Measurements from ENCODE around the gene TRABD. TPM values are rescaled to one million over a fixed set of nuclear protein-coding genes. Genes with fewer than 3 reads are reported as not detected.
A peak's percentile ranks its signal among the peaks of the same experiment; 100 is the strongest.
"Not testable (repeated sequence)": the region's sequence is repeated elsewhere in the genome, so short reads cannot be mapped to it uniquely, and the experiment has no call there.

Gene TRABD
- total RNA-seq, 1 donor from 2014 or later = 64.5 TPM

GRCh38 chr22:50151571-50152537, 33.9 kb upstream of the TRABD start:
- no peak for DNase-seq (ENCODE audit: low spot score)

- no peak for DNase-seq (ENCODE audit: low spot score)
These were observed 32.5 kb upstream of the TRABD start for GRCh38 chr22:50153056-50153755.

DNA sequence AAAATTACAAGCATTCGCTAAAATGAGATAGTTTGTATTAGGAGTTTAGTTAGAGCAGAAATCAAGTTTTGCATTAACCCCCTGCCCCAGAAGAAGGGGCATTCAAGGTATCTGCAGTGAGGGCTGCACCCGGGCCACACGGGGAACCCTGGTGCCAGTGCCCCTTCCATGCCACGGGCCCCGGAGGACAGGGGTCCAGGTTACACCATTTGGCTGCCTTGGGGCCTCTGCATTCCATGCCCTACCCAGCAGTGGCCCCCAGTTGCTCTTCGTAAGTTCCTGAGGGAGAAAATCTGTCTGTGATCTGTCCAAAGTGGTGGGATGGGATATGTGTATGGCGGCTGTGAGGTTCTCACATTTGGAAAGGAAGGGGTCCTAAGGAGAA, 32.0 kb upstream of the TRABD start:
- DNase-seq (ENCODE audit: low spot score) = no peak

GRCh38 chr22:50157709-50158375, 27.9 kb upstream of the TRABD start:
- peak; percentile 85 for DNase-seq (ENCODE audit: low spot score)

DNA sequence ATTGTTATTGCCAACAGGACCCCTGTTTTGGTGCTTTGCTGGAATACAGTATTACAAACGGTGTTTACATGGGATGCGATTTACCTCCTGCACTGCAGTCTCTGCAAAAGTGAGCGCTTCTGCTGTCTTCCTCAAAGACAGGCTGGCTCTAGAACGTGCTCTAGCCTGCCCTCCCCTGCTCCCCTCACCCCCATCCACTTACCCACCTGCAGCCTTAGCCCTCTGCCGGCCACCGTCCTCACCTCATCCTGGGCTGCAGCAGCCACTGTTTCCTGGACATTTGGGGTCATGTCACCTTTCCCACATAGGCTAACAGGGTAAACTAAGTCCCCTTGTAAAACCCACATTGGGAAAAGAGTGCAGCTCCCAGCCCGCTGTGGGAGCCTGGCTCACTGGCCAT, 24.8 kb upstream of the TRABD start:
- DNase-seq (ENCODE audit: low spot score) = no peak

DNA sequence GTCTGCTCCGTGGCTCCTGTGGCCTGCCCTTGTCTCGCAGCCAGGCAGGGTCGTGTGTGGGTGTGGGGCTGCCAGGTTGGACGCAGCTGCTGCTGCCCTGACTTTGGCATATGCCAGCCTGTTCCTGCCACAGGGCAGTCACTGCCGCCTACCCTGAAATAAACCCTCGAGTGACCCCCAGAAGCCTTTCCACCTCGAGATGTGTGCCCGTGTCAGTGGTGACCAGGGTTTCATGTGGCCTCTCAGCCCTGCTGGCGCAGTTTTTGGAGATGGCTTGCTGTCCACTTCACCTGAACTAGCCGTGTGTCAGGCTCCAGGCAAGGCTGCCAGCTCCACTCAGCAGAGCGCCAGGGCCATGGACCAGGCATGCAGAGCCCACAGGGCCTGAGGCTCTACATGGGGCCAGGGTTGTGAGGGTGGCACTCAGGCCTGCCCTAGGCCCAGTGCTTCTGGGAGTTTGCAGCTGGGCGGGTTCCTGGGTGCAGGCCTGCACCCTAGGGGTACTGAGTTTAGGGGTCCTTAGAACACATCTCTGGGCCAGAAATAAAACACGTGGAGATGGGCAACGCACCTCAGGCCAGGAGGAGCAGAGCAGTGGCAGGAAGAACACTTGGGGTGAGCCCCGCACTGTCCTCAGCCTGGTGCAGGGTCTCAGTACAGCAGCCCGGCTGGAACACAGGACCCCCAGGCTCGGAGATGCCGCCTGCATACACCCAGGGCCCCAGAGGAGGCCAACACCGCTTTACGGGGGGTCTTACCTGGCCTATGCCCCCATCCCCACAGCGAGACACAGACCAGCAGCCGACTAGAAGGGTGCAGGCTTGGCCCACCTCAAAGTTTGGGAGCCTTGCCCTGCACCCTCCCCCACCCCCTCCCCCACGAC, 24.0 kb upstream of the TRABD start:
- DNase-seq (ENCODE audit: low spot score) = no peak

DNA sequence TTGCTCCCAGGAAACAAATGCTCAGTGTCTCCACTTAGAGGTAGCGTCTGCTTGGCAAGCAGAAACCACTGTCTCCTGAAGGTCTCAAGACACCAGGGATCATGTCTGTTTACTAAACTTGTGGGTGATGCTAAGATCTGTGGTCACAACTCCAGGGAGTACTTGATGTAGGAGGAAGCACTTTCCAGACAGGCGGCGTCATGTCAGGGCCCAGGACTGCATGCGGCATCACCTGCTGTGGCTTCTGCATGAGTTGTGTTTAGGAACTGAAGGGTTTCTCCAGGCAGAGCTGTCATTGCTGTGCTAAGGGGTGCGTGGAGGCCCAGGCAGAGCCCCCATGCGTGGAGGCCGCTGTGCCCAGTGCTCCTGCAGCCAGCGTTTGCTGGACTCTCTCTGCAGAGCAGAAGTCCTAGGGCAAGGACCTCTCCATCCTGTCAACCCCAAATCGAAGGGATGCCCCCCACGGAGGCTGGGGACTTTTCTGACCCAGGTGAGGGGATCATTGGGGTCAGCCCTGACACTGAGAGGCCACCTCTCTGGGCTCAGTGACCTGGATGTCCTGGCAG, 23.2 kb upstream of the TRABD start:
- DNase-seq (ENCODE audit: low spot score) = no peak

DNA sequence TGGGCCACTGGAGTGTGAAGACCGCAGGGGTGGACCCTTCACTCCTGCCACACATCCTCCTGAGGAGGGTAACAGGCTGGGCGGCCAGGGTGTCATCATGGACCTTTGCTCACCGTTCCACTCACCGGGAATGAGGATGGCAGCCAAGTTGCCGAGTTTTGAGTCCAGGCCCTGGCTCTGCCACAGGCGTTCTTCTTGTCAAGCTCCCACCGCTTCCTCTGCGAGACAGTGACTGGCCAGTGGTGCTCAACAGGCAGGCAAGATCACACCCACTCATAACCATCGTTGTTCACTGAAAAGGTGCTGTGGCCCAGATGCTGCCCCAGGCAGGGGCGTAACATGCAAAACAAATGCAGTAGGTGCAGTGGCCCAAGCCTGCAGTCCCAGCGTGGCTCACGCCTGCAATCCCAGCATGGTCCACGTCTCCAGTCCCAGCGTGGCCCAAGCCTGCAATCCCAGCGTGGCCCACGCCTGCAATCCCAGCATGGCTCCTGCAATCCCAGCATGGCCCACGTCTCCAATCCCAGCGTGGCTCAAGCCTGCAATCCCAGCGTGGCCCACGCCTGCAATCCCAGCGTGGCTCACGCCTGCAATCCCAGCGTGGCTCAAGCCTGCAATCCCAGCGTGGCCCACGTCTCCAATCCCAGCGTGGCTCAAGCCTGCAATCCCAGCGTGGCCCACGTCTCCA, 20.1 kb upstream of the TRABD start:
- no peak for DNase-seq (ENCODE audit: low spot score)

DNA sequence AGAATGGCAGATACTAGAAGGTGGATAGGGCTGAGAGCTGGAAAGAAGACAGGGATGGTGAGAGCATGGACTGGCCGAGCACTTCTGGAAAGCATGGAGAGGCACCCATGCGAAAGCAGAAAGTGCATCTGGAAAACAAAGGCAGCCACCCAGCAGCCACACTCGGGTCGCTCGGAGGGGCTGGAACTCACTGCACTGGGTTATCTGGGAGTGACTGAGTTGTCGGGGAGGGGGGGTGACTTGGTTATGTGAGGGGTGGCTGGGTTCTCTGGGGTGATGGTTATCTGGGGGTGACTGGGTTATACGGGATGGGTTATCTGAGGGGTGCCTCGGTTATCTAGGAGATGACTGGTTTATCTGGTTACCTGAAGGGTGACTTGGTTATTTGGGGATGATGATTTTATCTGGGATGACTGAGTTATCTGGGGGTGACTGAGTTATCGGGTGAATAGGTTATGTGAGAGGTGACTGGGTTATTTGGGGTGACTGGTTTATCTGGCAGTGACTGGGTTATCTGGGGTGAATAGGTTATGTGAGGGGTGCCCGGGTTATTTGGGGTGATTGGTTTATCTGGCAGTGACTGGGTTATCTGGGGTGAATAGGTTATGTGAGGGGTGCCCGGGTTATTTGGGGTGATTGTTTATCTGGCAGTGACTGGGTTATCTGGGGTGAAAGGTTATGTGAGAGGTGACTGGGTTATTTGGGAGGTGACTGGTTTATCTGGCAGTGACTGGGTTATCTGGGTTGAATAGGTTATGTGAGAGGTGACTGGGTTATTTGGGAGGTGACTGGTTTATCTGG, 17.8 kb upstream of the TRABD start:
- no peak for DNase-seq (ENCODE audit: low spot score)

- not testable (repeated sequence) for DNase-seq (ENCODE audit: low spot score)
These were observed 17.1 kb upstream of the TRABD start for GRCh38 chr22:50168490-50169180.

GRCh38 chr22:50169181-50169759, 16.4 kb upstream of the TRABD start:
- DNase-seq (ENCODE audit: low spot score) = no peak

DNA sequence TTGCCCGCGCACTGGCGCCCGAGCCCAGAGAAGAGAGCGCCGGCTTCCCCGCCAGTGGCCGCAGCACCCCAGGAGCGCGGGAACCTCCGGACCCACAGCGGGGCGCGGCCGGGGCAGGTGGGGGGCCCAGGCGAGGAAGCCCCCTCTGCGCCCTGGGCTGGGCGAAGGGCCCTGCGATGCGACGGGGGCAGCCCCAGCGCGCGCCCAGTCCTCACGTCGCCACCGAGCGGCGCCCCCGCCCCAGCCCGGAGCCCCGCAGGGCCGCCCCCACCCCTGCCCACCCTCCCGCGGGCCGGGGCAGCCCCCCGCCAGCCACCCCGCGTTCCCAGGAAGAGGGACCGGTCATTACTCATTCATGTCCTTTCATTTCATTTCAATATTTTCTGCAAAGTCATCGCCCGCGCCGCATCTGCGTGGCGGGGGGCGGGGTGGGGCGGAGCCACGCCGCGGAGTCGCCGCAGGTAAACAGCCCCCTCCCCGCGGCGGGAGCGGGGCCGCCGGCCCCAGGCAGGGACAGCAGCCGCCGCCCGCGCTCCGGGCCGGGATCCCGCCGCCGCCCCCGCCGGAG, 15.9 kb upstream of the TRABD start:
- DNase-seq (ENCODE audit: low spot score) = no peak

DNA sequence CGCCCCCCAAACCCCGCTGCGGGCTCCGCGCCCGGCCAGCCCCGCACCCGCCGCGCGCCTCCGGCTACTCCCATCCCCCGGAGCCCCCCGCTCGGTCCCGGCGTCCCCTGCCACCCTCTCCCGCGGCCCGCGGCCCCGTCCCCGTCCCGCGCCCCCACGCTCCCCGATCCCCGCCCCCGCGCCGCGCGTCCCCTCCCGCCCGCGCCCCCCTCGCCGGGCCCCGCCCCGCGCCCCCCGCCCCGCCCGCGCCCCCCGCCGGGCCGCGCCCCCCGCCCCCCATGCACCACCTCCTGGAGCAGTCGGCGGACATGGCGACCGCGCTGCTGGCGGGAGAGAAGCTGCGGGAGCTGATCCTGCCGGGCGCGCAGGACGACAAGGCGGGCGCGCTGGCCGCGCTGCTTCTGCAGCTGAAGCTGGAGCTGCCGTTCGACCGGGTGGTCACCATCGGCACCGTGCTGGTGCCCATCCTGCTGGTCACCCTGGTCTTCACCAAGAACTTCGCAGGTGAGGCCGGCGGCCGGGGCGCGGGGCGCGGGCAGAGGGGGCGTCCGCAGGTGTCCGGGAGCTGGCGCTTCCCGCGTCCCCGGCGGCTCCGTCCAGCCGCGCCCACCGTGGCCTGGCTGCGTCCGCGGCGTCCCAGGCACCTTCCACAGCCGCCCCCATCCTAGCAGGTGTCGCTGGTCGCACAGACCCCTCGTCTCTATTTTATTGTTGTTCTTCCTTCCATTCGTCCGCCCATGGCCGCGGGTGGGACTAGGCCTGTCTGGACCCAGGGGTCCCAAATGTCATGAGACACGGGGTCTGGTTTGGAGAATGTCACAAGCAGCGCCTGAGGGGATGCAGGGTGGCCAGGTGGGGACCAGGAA, 15.0 kb upstream of the TRABD start, which contains the start of gene PANX2:
Gene PANX2, plus strand, starts transcription at position 279 of the 866 bp plus-strand sequence. Its CDS starts 0 bp downstream, at position 279.
- no peak for DNase-seq (ENCODE audit: low spot score)

DNA sequence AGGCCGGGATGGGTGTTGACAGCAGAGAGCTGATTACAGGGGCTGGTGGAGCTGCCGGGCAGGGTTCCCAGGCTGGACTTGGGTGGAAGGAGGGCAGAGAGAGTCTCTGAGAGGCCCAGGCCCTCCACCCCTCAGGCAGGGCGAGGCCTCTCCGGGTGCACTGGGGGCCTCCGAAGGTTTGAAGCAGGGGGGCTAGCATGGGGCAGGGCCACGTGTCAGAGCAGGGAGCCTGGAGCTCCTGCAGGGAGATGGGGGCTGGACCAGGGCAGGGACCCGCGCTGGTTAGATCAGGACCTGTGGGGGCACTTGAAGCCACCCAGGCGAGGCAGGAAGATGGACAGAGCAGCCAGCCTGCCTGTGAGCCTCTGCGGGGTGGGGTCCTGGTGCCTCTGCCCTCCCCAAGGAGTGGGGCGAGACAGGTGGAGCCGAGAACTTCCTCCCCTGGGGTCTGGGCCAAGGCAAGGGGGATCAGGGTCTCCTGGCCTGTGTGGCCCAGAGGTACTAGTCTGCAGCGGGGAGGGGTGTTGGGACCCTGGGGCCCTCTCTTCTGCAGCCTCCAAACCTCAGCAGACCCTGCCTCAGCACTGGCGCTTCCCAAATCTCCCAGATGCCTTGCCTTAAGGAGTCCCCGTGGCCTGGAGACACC, 14.3 kb upstream of the TRABD start:
- no peak for DNase-seq (ENCODE audit: low spot score)

DNA sequence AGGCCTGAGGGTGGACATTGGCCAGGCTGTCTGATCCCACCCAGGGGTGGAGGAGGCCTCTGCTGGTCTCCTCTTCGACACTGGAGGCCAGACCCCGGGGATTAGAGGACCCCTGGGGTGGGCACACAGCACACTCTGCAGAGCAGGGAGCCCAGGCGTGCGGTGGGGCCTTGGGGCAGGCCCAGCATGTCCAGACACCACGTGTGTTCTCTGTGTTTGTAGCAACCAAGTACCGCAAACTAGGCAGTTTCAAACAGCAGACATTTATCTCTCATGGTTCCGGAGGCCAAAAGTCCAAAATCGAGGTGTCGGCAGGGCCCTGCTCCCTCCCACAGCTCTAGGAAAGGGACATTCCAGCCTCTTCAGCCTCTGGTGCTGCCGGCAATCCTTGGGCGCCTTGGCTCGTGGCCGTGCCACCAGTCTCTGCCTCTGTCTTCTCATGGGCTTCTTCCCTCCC, 13.7 kb upstream of the TRABD start:
- DNase-seq (ENCODE audit: low spot score) = no peak

DNA sequence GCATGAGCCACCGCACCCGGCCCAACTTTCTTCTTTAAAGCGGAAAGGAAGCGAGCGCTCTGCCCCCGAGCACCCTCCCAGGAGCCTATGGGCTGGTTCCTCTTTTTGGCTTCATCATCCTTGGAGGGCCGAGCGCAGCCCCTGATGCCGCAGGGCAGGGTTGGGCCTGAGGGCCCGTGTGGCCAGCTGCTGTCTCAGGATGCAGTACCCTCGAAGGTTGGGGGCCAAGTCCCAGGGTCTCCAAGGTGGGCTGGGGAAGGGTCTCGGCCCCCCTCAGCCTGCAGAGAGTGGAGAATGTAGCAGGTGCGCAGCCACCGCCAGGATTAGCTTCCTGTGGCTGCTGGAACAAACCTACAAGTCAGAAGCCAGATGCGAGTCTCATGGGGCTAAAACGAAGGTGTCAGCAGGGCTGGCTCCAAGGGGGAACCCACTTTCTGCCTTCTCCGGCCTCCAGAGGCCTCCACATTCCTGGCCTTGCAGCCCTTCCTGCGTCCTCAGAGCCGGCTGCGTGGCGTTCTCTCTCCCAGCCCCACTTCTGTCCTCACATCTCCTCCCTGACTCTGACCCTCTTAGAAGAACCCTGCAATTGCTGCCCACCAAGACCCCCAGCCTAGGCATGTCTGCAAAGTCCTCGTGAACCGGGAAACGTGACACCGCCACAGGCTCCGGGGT, 12.3 kb upstream of the TRABD start:
- DNase-seq (ENCODE audit: low spot score) = no peak

All from ureter (tissue), 1 donor.